ENCODE results near the gene TCF4. TPM values are rescaled to one million over a fixed set of nuclear protein-coding genes. Genes with fewer than 3 reads are reported as not detected.
A peak's percentile ranks its signal among the peaks of the same experiment; 100 is the strongest.

Gene TCF4
- total RNA-seq, 1 donor from 2014 or later, result 175 TPM

- no peaks in the 10 kb centered on the region for H3K9me3 Mint-ChIP-seq (ENCODE audit: unreplicated experiment)
- H3K27me3 Mint-ChIP-seq (ENCODE audit: unreplicated experiment), result peaks cover 1% of the 10 kb centered on the region
- DNase-seq (ENCODE audit: low spot score), result no peak
- no peaks in the 10 kb centered on the region for H3K36me3 Mint-ChIP-seq (ENCODE audit: low read depth, unreplicated experiment)
- no peak overlapping the region for H3K4me3 Mint-ChIP-seq (ENCODE audit: unreplicated experiment)
- H3K4me1 Mint-ChIP-seq (ENCODE audit: unreplicated experiment), result peaks cover 74% of the 10 kb centered on the region
- no peak overlapping the region for H3K27ac Mint-ChIP-seq (ENCODE audit: unreplicated experiment)
- TF ChIP-seq CTCF (IDR thresholded peaks at IDR 0.05; ENCODE audit: unreplicated experiment), result no peak
Measured at GRCh38 chr18:55314615-55315237, 273.3 kb downstream of the TCF4 start.

GRCh38 chr18:55314031-55314430 lies 274.0 kb downstream of the TCF4 start:
- no peak overlapping the region for H3K27ac Mint-ChIP-seq (ENCODE audit: unreplicated experiment)
- peaks cover 67% of the 10 kb centered on the region for H3K4me1 Mint-ChIP-seq (ENCODE audit: unreplicated experiment)
- H3K4me3 Mint-ChIP-seq (ENCODE audit: unreplicated experiment), result no peak overlapping the region
- DNase-seq (ENCODE audit: low spot score), result no peak
- TF ChIP-seq CTCF (IDR thresholded peaks at IDR 0.05; ENCODE audit: unreplicated experiment), result no peak
- no peaks in the 10 kb centered on the region for H3K9me3 Mint-ChIP-seq (ENCODE audit: unreplicated experiment)
- no peaks in the 10 kb centered on the region for H3K36me3 Mint-ChIP-seq (ENCODE audit: low read depth, unreplicated experiment)
- H3K27me3 Mint-ChIP-seq (ENCODE audit: unreplicated experiment), result peaks cover 1% of the 10 kb centered on the region

GRCh38 chr18:55310863-55311262 lies 277.1 kb downstream of the TCF4 start:
- DNase-seq (ENCODE audit: low spot score), result no peak
- Mint-ChIP-seq H3K4me3 (ENCODE audit: unreplicated experiment) (no peak overlapping the region), H3K36me3 (ENCODE audit: low read depth, unreplicated experiment) (no peaks in the 10 kb centered on the region), H3K27me3 (ENCODE audit: unreplicated experiment) (no peaks in the 10 kb centered on the region), H3K4me1 (ENCODE audit: unreplicated experiment) (peaks cover 44% of the 10 kb centered on the region), H3K27ac (ENCODE audit: unreplicated experiment) (peak overlapping the region; percentile 82), H3K9me3 (ENCODE audit: unreplicated experiment) (no peaks in the 10 kb centered on the region)
- no peak for TF ChIP-seq CTCF (IDR thresholded peaks at IDR 0.05; ENCODE audit: unreplicated experiment)

- Mint-ChIP-seq H3K27ac (ENCODE audit: unreplicated experiment) (peak overlapping the region; percentile 91), H3K27me3 (ENCODE audit: unreplicated experiment) (no peaks in the 10 kb centered on the region), H3K36me3 (ENCODE audit: low read depth, unreplicated experiment) (no peaks in the 10 kb centered on the region), H3K9me3 (ENCODE audit: unreplicated experiment) (no peaks in the 10 kb centered on the region), H3K4me1 (ENCODE audit: unreplicated experiment) (peaks cover 46% of the 10 kb centered on the region), H3K4me3 (ENCODE audit: unreplicated experiment) (no peak overlapping the region)
- no peak for TF ChIP-seq CTCF (IDR thresholded peaks at IDR 0.05; ENCODE audit: unreplicated experiment)
- no peak for DNase-seq (ENCODE audit: low spot score)
Measured at GRCh38 chr18:55310044-55310676, 277.8 kb downstream of the TCF4 start.

- H3K36me3 Mint-ChIP-seq (ENCODE audit: low read depth, unreplicated experiment), result no peaks in the 10 kb centered on the region
- TF ChIP-seq CTCF (IDR thresholded peaks at IDR 0.05; ENCODE audit: unreplicated experiment), result no peak
- no peaks in the 10 kb centered on the region for H3K9me3 Mint-ChIP-seq (ENCODE audit: unreplicated experiment)
- peaks cover 44% of the 10 kb centered on the region for H3K4me1 Mint-ChIP-seq (ENCODE audit: unreplicated experiment)
- no peak overlapping the region for H3K27ac Mint-ChIP-seq (ENCODE audit: unreplicated experiment)
- no peaks in the 10 kb centered on the region for H3K27me3 Mint-ChIP-seq (ENCODE audit: unreplicated experiment)
- H3K4me3 Mint-ChIP-seq (ENCODE audit: unreplicated experiment), result no peak overlapping the region
- DNase-seq (ENCODE audit: low spot score), result no peak
Measured at GRCh38 chr18:55309249-55309648, 278.7 kb downstream of the TCF4 start.

Data from endothelial cell (in vitro differentiated cells).